SU-DHL-6 (cell line): ENCODE results near the gene TBPL1.

ENCODE experiments used
- H2AFZ ChIP-seq: fragments of 200-600 bp; sonication (generic); 2 replicates; pipeline ENCODE4 v1.6.1; 2014; ENCODE audit warnings: low read depth, mild to moderate bottlenecking, moderate library complexity, mixed read lengths, antibody characterized with exemption, low read length; ENCODE audit not compliant: severe bottlenecking
- H3F3A ChIP-seq: fragments of 200-600 bp; shearing (Covaris generic); 2 replicates; pipeline ENCODE4 v1.6.0; 2016; ENCODE audit warnings: antibody characterized with exemption, mild to moderate bottlenecking; ENCODE audit not compliant: insufficient read depth
- H3K27ac ChIP-seq: fragments of 200-600 bp; sonication (generic); 2 replicates; pipeline ENCODE4 v1.5.1; 2016; ENCODE audit warnings: low read depth, mild to moderate bottlenecking, low read length, moderate library complexity, mixed read lengths
- H3K27me3 ChIP-seq: fragments of 200-600 bp; sonication (generic), shearing (Covaris generic); 2 replicates; pipeline ENCODE4 v1.6.0; 2014; ENCODE audit warnings: mild to moderate bottlenecking, low read length
- H3K36me3 ChIP-seq: fragments of 200-600 bp; sonication (generic); 2 replicates; pipeline ENCODE4 v1.6.1; 2014; ENCODE audit warnings: mild to moderate bottlenecking, low read length, mixed read lengths
- H3K4me2 ChIP-seq: fragments of 300-600, 200-600 bp; shearing (Covaris generic), sonication (generic); 2 replicates; pipeline ENCODE4 v1.6.0; 2014; ENCODE audit warnings: low read length, low read depth, mild to moderate bottlenecking; ENCODE audit not compliant: poor library complexity, severe bottlenecking
- H3K4me3 ChIP-seq: fragments of 200-600 bp; sonication (generic); 2 replicates; pipeline ENCODE4 v1.5.1; 2014; ENCODE audit warnings: antibody characterized with exemption, low read length, mild to moderate bottlenecking, mixed read lengths; ENCODE audit not compliant: insufficient read depth, poor library complexity, severe bottlenecking
- H3K79me2 ChIP-seq: fragments of 200-600 bp; sonication (generic); 2 replicates; pipeline ENCODE4 v1.6.1; 2014; ENCODE audit warnings: mild to moderate bottlenecking, low read length, moderate library complexity; ENCODE audit not compliant: insufficient read depth
- H3K9ac ChIP-seq: fragments of 200-600 bp; sonication (generic); 2 replicates; pipeline ENCODE4 v1.7.0; 2014; ENCODE audit warnings: mild to moderate bottlenecking, low read length
- H3K9me2 ChIP-seq: fragments of 200-600 bp; sonication (generic); replicated peaks from 2 replicates; pipeline ENCODE4 v1.6.1; 2014; ENCODE audit warnings: low read length; ENCODE audit not compliant: insufficient read depth
- H3K9me3 ChIP-seq: fragments of 200-600 bp; sonication (generic); 2 replicates; pipeline ENCODE4 v1.6.1; 2014; ENCODE audit warnings: low read length, mixed read lengths; ENCODE audit not compliant: insufficient read depth
- H4K20me1 ChIP-seq: fragments of 200-600 bp; sonication (generic); 2 replicates; pipeline ENCODE4 v1.6.1; 2014; ENCODE audit warnings: low read depth, mild to moderate bottlenecking, antibody characterized with exemption, low read length, moderate library complexity, mixed read lengths
- EZH2phosphoT487 ChIP-seq: fragments of 200-600 bp; sonication (generic), shearing (Covaris generic); conservative IDR thresholded peaks from 2 replicates; pipeline ENCODE4 v1.6.1; 2018; ENCODE audit warnings: mild to moderate bottlenecking, antibody characterized with exemption, low read length, moderate library complexity, mixed read lengths
- TF ChIP-seq, protein P1 (sequence below): fragments of 200-600 bp; sonication (generic); IDR thresholded peaks from one replicate; pipeline ENCODE4 v1.5.1; 2017; ENCODE audit warnings: antibody characterized with exemption, mild to moderate bottlenecking, low read length, moderate library complexity; ENCODE audit not compliant: insufficient read depth, poor library complexity, severe bottlenecking

The TBPL1 gene

DNA sequence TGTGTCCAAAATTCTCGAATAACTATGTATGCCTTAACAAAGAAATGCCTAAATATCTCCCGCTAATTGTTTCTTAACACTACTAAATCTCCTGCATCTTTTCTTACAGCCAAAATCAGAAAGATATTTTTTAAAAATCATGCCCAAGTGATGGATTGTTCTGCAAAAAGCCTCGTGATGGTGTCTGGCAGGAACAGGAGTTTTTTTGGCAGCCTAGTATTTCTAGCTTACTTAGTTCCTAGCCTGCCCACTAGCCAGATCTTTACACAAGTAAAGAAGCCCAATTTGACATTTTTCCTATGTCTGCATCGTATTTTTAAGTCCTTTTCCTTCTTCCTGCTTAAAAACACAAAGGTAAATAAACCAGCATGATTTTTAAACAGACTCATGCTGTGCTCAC, 67.9 kb downstream of the TBPL1 start:
- H3K27ac ChIP-seq = no peak overlapping the region
- H2AFZ ChIP-seq = no peak overlapping the region
- H3F3A ChIP-seq = no peaks in the 10 kb centered on the region
- no peaks in the 10 kb centered on the region for H3K36me3 ChIP-seq
- no peaks in the 10 kb centered on the region for H3K9me3 ChIP-seq
- no peak overlapping the region for H3K4me3 ChIP-seq
- H3K79me2 ChIP-seq = no peaks in the 10 kb centered on the region
- H4K20me1 ChIP-seq = no peaks in the 10 kb centered on the region
- H3K4me2 ChIP-seq = no peak overlapping the region
- no peak overlapping the region for H3K9ac ChIP-seq
- TF ChIP-seq, protein P1, sequence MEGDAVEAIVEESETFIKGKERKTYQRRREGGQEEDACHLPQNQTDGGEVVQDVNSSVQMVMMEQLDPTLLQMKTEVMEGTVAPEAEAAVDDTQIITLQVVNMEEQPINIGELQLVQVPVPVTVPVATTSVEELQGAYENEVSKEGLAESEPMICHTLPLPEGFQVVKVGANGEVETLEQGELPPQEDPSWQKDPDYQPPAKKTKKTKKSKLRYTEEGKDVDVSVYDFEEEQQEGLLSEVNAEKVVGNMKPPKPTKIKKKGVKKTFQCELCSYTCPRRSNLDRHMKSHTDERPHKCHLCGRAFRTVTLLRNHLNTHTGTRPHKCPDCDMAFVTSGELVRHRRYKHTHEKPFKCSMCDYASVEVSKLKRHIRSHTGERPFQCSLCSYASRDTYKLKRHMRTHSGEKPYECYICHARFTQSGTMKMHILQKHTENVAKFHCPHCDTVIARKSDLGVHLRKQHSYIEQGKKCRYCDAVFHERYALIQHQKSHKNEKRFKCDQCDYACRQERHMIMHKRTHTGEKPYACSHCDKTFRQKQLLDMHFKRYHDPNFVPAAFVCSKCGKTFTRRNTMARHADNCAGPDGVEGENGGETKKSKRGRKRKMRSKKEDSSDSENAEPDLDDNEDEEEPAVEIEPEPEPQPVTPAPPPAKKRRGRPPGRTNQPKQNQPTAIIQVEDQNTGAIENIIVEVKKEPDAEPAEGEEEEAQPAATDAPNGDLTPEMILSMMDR = no peak
- no peak for TF ChIP-seq EZH2phosphoT487
- H3K9me2 ChIP-seq = no peaks in the 10 kb centered on the region
- H3K27me3 ChIP-seq = no peaks in the 10 kb centered on the region

DNA sequence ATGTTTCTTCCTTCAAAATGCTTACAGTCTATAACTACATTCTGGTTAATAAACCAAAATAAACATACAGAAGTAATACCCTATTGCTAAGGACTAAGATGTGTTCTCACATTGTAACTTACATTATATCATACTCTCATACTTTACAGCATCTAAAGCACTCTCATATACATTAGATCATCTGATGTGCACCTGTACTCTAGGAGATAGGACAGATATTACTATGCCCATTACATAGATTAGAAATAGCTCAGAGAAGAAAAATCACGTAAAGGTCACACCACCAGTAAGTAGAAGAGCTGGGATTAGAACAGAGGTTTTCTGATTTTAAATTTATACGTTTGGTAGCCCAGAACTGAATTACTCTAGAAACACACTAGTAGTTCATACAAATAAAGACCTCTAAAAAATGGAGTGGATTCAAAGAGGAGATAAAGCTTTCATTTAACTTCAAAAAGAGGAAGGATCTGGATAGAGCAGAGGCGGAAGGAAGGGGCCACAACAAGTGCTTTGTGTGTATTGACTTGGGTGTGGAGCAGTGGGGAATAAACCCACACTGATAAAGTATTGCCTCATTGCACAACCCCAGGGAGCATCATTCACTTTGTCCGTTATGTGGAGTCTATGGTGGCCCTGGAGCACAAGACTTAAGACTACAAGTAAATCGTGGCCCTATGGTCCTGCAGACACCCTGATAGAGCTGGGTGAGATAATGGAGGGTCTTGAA, 68.5 kb downstream of the TBPL1 start:
- TF ChIP-seq EZH2phosphoT487 = no peak
- TF ChIP-seq, protein P1 = no peak
- no peaks in the 10 kb centered on the region for H3K36me3 ChIP-seq
- no peaks in the 10 kb centered on the region for H3K79me2 ChIP-seq
- H3K4me2 ChIP-seq = no peak overlapping the region
- H3K27ac ChIP-seq = no peak overlapping the region
- H3F3A ChIP-seq = no peaks in the 10 kb centered on the region
- no peaks in the 10 kb centered on the region for H3K9me3 ChIP-seq
- H3K9me2 ChIP-seq = no peaks in the 10 kb centered on the region
- H3K4me3 ChIP-seq = no peak overlapping the region
- no peak overlapping the region for H3K9ac ChIP-seq
- no peaks in the 10 kb centered on the region for H3K27me3 ChIP-seq
- H2AFZ ChIP-seq = no peak overlapping the region
- H4K20me1 ChIP-seq = no peaks in the 10 kb centered on the region

DNA sequence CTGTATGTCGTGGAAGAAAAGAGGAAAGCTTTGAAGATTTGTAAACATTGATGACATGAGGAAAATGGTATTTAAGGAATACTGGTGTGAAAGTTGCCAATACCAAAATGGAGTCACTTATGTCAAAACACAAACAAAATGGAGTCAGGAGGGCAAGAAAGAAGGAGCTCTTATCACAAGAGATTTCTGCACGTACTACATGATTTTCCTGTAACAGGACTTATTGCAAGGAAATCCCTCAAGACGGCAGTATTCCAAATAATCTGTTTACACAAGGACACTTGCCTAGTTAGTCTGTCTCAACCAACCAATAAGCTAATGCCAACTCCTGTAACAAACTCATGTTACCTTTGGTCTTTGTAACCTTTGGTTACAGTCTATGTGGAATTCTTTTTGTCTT, 69.6 kb downstream of the TBPL1 start:
- Histone ChIP-seq H3K79me2 (no peaks in the 10 kb centered on the region), H3K36me3 (no peaks in the 10 kb centered on the region), H3K9ac (no peak overlapping the region), H3K9me3 (no peaks in the 10 kb centered on the region), H2AFZ (no peak overlapping the region), H3K27me3 (no peaks in the 10 kb centered on the region), H3F3A (no peaks in the 10 kb centered on the region), H3K9me2 (no peaks in the 10 kb centered on the region), H3K27ac (no peak overlapping the region), H4K20me1 (no peaks in the 10 kb centered on the region), H3K4me3 (no peak overlapping the region), H3K4me2 (no peak overlapping the region)
- TF ChIP-seq, protein P1 = no peak
- TF ChIP-seq EZH2phosphoT487 = no peak
